SK-N-SH (cell line): Measurements from ENCODE around the gene PPP2R5B. TPM values are rescaled to one million over a fixed set of nuclear protein-coding genes. Genes with fewer than 3 reads are reported as not detected.

Source experiments
- CTCF ChIA-PET: fragments of 300-600, 350-600 bp; formaldehyde crosslinking; extraction: SDS; loops from one replicate; lab custom pipeline; 2021; lab: Yijun Ruan, JAX
- POLR2A ChIA-PET: fragments of 350-600 bp; sonication (Branson Sonifier 250); formaldehyde crosslinking; extraction: SDS; loops from one replicate; lab custom pipeline; 2020; ENCODE audit warnings: antibody characterized with exemption, inconsistent platforms; lab: Yijun Ruan, JAX
- DNase-seq: peaks from one replicate; pipeline ENCODE4 v3.0.0; 2012
- H2AFZ ChIP-seq: fragments of 200-600 bp; sonication (generic); 2 replicates; pipeline ENCODE4 v1.8.1; 2016; ENCODE audit warnings: antibody characterized with exemption, mild to moderate bottlenecking, low read depth
- H3F3A ChIP-seq: fragments of 200-600 bp; sonication (generic); replicated peaks from 2 replicates; pipeline ENCODE3; 2016; ENCODE audit warnings: antibody characterized with exemption, mild to moderate bottlenecking; ENCODE audit not compliant: insufficient read depth
- H3K27ac ChIP-seq, 2 experiments: fragments of 200-500 bp in 1 of 2; fragments of 200-600 bp in 1 of 2; sonication (Bioruptor generic) in 1 of 2; sonication (generic), shearing (Covaris generic) in 1 of 2; 2 replicates each; pipeline versions ENCODE4 v1.5.1 to v1.6.1; 2014 to 2016; ENCODE audit warnings: low read depth in 2 of 2, inconsistent platforms in 1 of 2, low read length in 1 of 2, mild to moderate bottlenecking in 1 of 2, mixed read lengths in 1 of 2
- H3K27me3 ChIP-seq: fragments of 200-600 bp; sonication (generic), shearing (Covaris generic); 2 replicates; pipeline ENCODE4 v1.6.1; 2016; ENCODE audit warnings: mixed run types; ENCODE audit not compliant: insufficient read depth
- H3K36me3 ChIP-seq, 2 experiments: fragments of 200-500 bp in 1 of 2; fragments of 200-600 bp in 1 of 2; sonication (Bioruptor generic) in 1 of 2; sonication (generic) in 1 of 2; replicated peaks in 1 of 2; 2 replicates each; pipeline versions ENCODE3 to v1.5.1; 2014 to 2016; ENCODE audit warnings: low read length in 1 of 2, mild to moderate bottlenecking in 1 of 2; ENCODE audit not compliant: insufficient read depth in 2 of 2, control insufficient read depth in 1 of 2
- H3K4me1 ChIP-seq, 2 experiments: fragments of 200-500 bp in 1 of 2; fragments of 200-600 bp in 1 of 2; sonication (Bioruptor generic) in 1 of 2; sonication (generic), shearing (Covaris generic) in 1 of 2; 2 replicates each; pipeline versions ENCODE4 v1.5.1 to v1.6.1; 2014 to 2016; ENCODE audit warnings: low read depth in 1 of 2, low read length in 1 of 2, mixed run types in 1 of 2; ENCODE audit not compliant: insufficient read depth in 2 of 2, control insufficient read depth in 1 of 2
- H3K4me2 ChIP-seq: fragments of 200-600 bp; sonication (generic), shearing (Covaris generic); 2 replicates; pipeline ENCODE4 v1.6.1; 2017; ENCODE audit warnings: mixed run types
- H3K4me3 ChIP-seq, 2 experiments: fragments of 200-500 bp in 1 of 2; fragments of 200-600 bp in 1 of 2; sonication (Bioruptor generic) in 1 of 2; sonication (generic), shearing (Covaris generic) in 1 of 2; 2 replicates each; pipeline versions ENCODE4 v1.5.1 to v1.8.1; 2014 to 2016; ENCODE audit warnings: low read depth in 2 of 2, inconsistent platforms in 1 of 2, low read length in 1 of 2, mild to moderate bottlenecking in 1 of 2, mixed read lengths in 1 of 2, moderate library complexity in 1 of 2
- H3K79me2 ChIP-seq: fragments of 200-600 bp; sonication (generic); 2 replicates; pipeline ENCODE4 v1.8.1; 2017; ENCODE audit warnings: mild to moderate bottlenecking; ENCODE audit not compliant: insufficient read depth
- H3K9ac ChIP-seq: fragments of 200-600 bp; sonication (generic); 2 replicates; pipeline ENCODE4 v1.6.1; 2017; ENCODE audit warnings: mixed run types
- H3K9me2 ChIP-seq: fragments of 200-600 bp; sonication (generic); 2 replicates; pipeline ENCODE4 v1.6.1; 2017; ENCODE audit warnings: mixed run types
- H3K9me3 ChIP-seq: fragments of 200-600 bp; sonication (generic); 2 replicates; pipeline ENCODE4 v1.6.1; 2017; ENCODE audit warnings: mixed run types, mild to moderate bottlenecking, moderate library complexity
- H4K20me1 ChIP-seq: fragments of 200-600 bp; sonication (generic); 2 replicates; pipeline ENCODE4 v1.6.1; 2017; ENCODE audit warnings: mild to moderate bottlenecking, mixed run types; ENCODE audit not compliant: insufficient read depth
- CTCF ChIP-seq: fragments of 200-600 bp; sonication (generic); IDR thresholded peaks from 2 replicates; pipeline ENCODE4 v1.6.1; 2017; ENCODE audit warnings: antibody characterized with exemption, mild to moderate bottlenecking, moderate library complexity
- EP300 ChIP-seq, 2 experiments: IDR thresholded peaks; 2 replicates each; pipeline versions ENCODE4 v1.4.0 to v1.6.1; 2012; ENCODE audit warnings: borderline replicate concordance in 1 of 2, low read depth in 1 of 2, low read length in 1 of 2
- EZH2phosphoT487 ChIP-seq: fragments of 200-600 bp; sonication (generic); IDR thresholded peaks from 2 replicates; pipeline ENCODE4 v1.6.1; 2017; ENCODE audit warnings: low read depth, mixed run types, mild to moderate bottlenecking, antibody characterized with exemption, moderate library complexity, borderline replicate concordance
- GATA2 ChIP-seq: sonication (generic); formaldehyde crosslinking; IDR thresholded peaks from 2 replicates; pipeline ENCODE4 v1.5.0; 2020; ENCODE audit warnings: mild to moderate bottlenecking, missing genetic modification reagents
- MAX ChIP-seq: IDR thresholded peaks from 2 replicates; pipeline ENCODE4 v1.4.0; 2012; ENCODE audit warnings: low read depth
- MXI1 ChIP-seq: IDR thresholded peaks from 2 replicates; pipeline ENCODE4 v1.6.1; 2012; ENCODE audit warnings: mild to moderate bottlenecking, low read depth, low read length, improper control_type of control experiment
- NRF1 ChIP-seq: IDR thresholded peaks from 2 replicates; pipeline ENCODE4 v1.6.1; 2012; ENCODE audit warnings: low read depth, mild to moderate bottlenecking, low read length
- PBX3 ChIP-seq: IDR thresholded peaks from 2 replicates; pipeline ENCODE4; 2012
- RAD21 ChIP-seq: IDR thresholded peaks from 2 replicates; pipeline ENCODE4 v1.6.1; 2012; ENCODE audit warnings: mild to moderate bottlenecking, low read length
- SMC3 ChIP-seq: IDR thresholded peaks from 2 replicates; pipeline ENCODE4 v1.6.1; 2012; ENCODE audit warnings: low read depth, low read length, improper control_type of control experiment
- USF1 ChIP-seq: IDR thresholded peaks from 2 replicates; pipeline ENCODE4 v1.4.0; 2012; ENCODE audit warnings: low read depth, borderline replicate concordance
- WGBS: methylation state at CpG from one replicate; pipeline ENCODE4 v1.1.6; 2017; ENCODE audit warnings: low lambda C conversion rate; 5-methylcytosine and 5-hydroxymethylcytosine counted together
- polyA plus RNA-seq, 3 experiments: library from polyadenylated mRNA; depleted of rRNA; stranded (reverse); fragments of >200 nt; gene quantifications; 2 replicates each; pipeline ENCODE4 v1.2.3, GENCODE V29; 2012

PPP2R5B gene
- polyA plus RNA-seq, 1 of the 3 experiments (the other 2 are of a cell fraction) = 15.1 TPM

GRCh38 chr11:64894070-64894811, 30.2 kb upstream of the PPP2R5B start:
- H3K4me3 ChIP-seq = no peak overlapping the region
- H3F3A ChIP-seq = no peaks in the 10 kb centered on the region
- H2AFZ ChIP-seq = no peak overlapping the region
- H4K20me1 ChIP-seq = no peaks in the 10 kb centered on the region
- H3K36me3 ChIP-seq = peaks cover 0 to 14% of the 10 kb centered on the region in 2 experiments
- H3K9me2 ChIP-seq = no peaks in the 10 kb centered on the region
- WGBS = 30% methylated on average over 12 of the region's 14 CpGs
- POLR2A ChIA-PET = no interaction called here
- no peak overlapping the region for H3K9ac ChIP-seq
- no peaks in the 10 kb centered on the region for H3K79me2 ChIP-seq
- no peak overlapping the region for H3K4me2 ChIP-seq
- peaks cover 0 to 3% of the 10 kb centered on the region in 2 experiments; a peak in 1 of 4 replicates for H3K4me1 ChIP-seq
- no peaks in the 10 kb centered on the region for H3K27me3 ChIP-seq
- peak; percentile 97 for DNase-seq
- no peak for TF ChIP-seq GATA2 (CRISPR knock-in tag)
- TF ChIP-seq MXI1 = no peak
- no peak for TF ChIP-seq EZH2phosphoT487
- peak; percentile 75 for TF ChIP-seq RAD21
- peak; percentile 96 for TF ChIP-seq SMC3
- peak; percentile 88 for TF ChIP-seq CTCF
- no peak for TF ChIP-seq PBX3
- no peak for TF ChIP-seq EP300 (IDR thresholded peaks at IDR 0.05; ENCODE audit: borderline replicate concordance in 1 of 2, low read depth in 1 of 2, low read length in 1 of 2)
- TF ChIP-seq NRF1 = no peak
- TF ChIP-seq USF1 = no peak
- no peak for TF ChIP-seq MAX
- CTCF ChIA-PET = interaction anchor here (0.6 to 26.7 kb wide), 36 partner anchors 9 to 218 kb away, joined by 3 to 530 read pairs (median 4); partner anchors contain the start of genes BATF2, CDC42BPG, EHD1 and MEN1
- no peaks in the 10 kb centered on the region for H3K9me3 ChIP-seq
- H3K27ac ChIP-seq = no peak overlapping the region
